ENCODE measurements around the gene POU2AF3.

POU2AF3 gene

GRCh38 chr11:111329306-111330204 is 31.2 kb downstream of the POU2AF3 start:
- no peak for DNase-seq (ENCODE audit: low spot score)

GRCh38 chr11:111330234-111330893 is 32.0 kb downstream of the POU2AF3 start:
- no peak for DNase-seq (ENCODE audit: low spot score)

DNA sequence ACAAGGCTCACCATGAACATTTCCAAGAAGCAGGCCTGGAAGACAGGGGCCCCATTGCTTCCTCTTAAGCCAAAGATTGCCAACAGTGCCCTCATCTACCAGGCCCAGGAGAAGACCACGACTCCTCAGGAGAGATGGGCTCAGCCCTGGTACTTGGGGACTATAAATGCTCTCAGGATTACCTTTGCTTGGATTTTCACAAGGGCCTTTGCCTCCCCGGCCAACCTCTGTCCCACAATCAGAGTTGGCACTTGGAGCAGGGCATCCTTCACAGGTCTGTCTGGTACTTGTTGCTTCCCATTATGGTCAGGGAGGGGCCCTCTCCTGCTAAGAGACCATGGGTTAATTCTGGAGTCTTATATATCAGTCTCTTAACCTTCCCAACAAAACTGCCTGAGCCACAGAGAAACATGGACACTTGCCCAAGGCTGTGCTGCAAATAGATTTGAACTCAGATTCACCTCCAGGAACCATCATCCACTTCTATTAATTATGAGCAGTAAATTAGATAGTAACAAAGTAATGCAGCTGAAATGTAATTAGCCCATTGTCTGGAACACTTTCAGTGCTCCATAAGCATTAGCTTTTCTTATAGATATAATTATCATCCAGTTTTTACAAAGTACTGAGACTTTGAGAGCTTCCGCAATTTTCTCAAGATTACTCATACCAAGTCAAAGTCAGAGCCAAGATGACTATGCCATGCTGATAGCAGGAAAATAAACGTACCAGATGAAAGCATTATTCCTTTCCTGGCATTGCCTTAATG is 33.5 kb downstream of the POU2AF3 start:
- no peak for DNase-seq (ENCODE audit: low spot score)

- DNase-seq (ENCODE audit: low spot score) = no peak
These were observed 36.5 kb downstream of the POU2AF3 start for GRCh38 chr11:111334532-111335502.

GRCh38 chr11:111335549-111335948 is 37.2 kb downstream of the POU2AF3 start:
- no peak for DNase-seq (ENCODE audit: low spot score)

DNA sequence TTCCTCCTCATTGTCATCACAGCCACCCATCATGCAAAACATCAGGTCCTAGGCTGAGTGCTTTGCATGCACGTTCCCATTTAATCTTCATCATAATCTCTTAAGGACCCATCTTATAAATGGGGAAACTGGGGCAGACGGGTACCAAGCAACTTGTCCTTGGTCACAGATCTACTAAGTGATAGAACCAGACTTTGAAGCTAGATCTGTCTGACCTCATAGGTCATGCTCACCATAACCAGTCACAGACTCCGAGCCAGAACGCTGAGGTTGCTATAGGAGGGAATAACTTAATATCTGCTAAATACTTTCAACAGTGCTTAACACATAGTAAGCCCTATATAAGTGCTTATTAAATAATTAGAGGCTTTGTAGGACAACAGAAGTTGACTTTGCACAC is 37.7 kb downstream of the POU2AF3 start:
- DNase-seq (ENCODE audit: low spot score) = no peak

GRCh38 chr11:111336582-111337256 is 38.4 kb downstream of the POU2AF3 start:
- DNase-seq (ENCODE audit: low spot score) = no peak

- DNase-seq (ENCODE audit: low spot score) = no peak
These were observed 41.5 kb downstream of the POU2AF3 start for GRCh38 chr11:111339758-111340388.

DNA sequence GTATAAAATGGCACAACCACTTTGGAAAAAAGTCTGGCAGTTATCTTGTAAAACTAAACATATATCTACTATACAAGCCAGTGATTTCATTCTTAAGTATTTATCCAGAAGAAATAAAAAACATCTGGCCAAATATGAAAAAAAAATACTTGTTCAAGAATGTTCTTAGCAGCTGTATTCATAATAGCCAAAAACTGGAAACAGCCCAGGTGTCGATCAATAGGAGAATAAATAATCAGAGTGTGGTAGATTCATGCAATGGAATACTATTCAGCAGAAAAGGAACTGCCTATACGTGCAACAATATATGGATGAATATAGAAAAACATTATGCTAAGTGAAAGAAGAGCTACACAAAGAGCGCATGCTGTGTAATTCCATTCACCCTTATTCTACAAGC is 44.0 kb downstream of the POU2AF3 start:
- DNase-seq (ENCODE audit: low spot score) = no peak

GRCh38 chr11:111344032-111344431 is 45.7 kb downstream of the POU2AF3 start:
- no peak for DNase-seq (ENCODE audit: low spot score)

- no peak for DNase-seq (ENCODE audit: low spot score)
These were observed 48.8 kb downstream of the POU2AF3 start for GRCh38 chr11:111347002-111347722.

- no peak for DNase-seq (ENCODE audit: low spot score)
These were observed 49.4 kb downstream of the POU2AF3 start for GRCh38 chr11:111347723-111348115.

DNA sequence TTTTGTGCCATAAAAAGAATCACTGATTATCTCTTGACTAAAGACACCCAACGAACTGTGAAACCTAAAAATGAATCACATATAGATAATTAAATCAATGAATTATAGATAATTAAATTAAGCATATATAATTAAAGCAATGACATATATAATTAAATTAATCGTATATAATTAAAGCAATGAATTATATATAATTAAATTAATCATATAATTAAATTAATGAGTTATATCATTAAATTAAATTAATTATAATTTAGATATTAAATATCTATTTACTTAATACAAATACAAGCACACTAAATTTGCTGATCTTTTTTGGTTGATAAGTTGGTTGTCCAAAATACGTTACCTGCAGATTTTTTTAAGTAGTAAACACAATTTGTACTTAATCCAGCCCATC is 49.8 kb downstream of the POU2AF3 start:
- DNase-seq (ENCODE audit: low spot score) = no peak

GRCh38 chr11:111349191-111349695 is 50.9 kb downstream of the POU2AF3 start:
- no peak for DNase-seq (ENCODE audit: low spot score)

DNA sequence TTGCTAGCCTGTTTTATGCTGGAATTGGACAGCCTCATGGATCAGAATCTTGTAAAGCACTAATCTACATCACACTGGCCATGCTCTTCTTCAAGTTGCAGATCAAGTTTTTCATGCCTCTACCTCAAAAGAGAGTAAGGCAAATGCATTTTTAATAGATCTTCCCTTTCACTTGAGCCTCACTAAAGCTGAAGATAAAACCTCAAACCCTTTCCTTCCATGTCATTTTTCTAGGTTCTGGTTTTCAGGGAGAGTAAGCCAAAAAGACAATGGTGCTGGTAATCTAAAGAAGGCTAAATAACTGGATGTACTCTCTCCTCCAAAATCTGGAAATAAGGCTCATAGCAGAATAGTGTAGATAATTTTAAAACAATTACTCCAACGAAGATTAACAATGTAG is 52.5 kb downstream of the POU2AF3 start:
- DNase-seq (ENCODE audit: low spot score) = no peak

- no peak for DNase-seq (ENCODE audit: low spot score)
These were observed 53.2 kb downstream of the POU2AF3 start for GRCh38 chr11:111351374-111352055.

GRCh38 chr11:111352231-111352746 is 53.9 kb downstream of the POU2AF3 start:
- no peak for DNase-seq (ENCODE audit: low spot score)

DNA sequence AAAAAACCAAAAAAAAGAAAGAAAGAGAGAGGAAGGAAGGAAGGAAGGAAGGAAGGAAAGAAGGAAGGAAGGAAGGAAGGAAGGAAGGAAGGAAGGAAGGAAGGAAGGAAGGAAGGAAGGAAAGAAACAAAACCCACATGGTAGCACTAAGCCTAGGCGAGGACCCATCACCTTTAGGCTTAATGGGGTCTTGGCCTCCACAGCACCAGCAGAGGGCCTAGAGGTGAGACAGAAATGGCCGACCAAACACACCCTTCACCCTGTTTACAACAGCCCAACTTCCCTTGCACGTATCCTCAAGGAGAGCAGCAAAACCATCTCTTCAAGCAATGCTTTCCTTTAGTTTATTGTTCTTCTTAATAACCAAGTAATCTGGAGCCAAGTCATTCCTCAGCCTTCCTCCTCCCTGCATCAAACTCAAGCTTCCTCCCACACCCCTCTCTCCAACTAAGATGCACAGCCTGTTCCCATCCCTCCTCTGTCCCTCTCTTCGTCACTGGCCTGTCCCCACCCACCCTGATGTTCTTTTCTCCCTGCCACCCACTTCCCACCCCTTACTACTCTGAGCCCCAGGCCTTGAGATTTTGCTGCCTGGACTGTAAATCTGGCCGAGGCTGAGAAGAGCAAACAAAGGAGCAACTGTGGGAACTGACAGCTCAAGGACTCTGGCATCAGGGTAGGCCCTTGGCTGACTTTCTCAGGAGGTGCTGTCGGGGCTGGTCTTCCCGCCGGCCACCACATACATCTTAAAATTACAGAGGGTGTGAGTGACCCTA is 54.8 kb downstream of the POU2AF3 start:
- no peak for DNase-seq (ENCODE audit: low spot score)

Data from activated CD4-positive, alpha-beta T cell treated with anti-CD3 and anti-CD28 coated beads, Interleukin-2, Interleukin-4, amounts not matched to agents 100 ng/mL and 50 ng/mL, durations not matched to agents 16 hours and 8 hours (primary cell).